GM18517 (cell line): Measurements from ENCODE around the gene APBB2.

Experiments used
- ATAC-seq: cut with Tn5 transposase; IDR thresholded peaks from one replicate; pipeline ENCODE4 v1.9.1; 2021; ENCODE audit warnings: mild to moderate bottlenecking, moderate library complexity; ENCODE audit not compliant: unreplicated experiment

The APBB2 gene

GRCh38 chr4:41214136-41214824 is at the start of gene APBB2:
Gene APBB2 (minus strand): TSS chr4:41214542. CDS start chr4:41033254, 181,288 bp downstream.
- peak; percentile 48 for ATAC-seq

- ATAC-seq: no peak
These were observed 47.9 kb upstream of the APBB2 start for GRCh38 chr4:41262198-41262597.

- no peak for ATAC-seq
These were observed 45.9 kb upstream of the APBB2 start for GRCh38 chr4:41260116-41260733.

- no peak for ATAC-seq
These were observed 44.4 kb upstream of the APBB2 start for GRCh38 chr4:41258783-41259182.

- ATAC-seq: no peak
These were observed 43.6 kb upstream of the APBB2 start for GRCh38 chr4:41257906-41258305.

GRCh38 chr4:41257257-41257901 is 43.0 kb upstream of the APBB2 start:
- peak; percentile 60 for ATAC-seq

- peak; percentile 57 for ATAC-seq
These were observed 42.5 kb upstream of the APBB2 start, which contains the start of gene UCHL1 for GRCh38 chr4:41256740-41257256. Gene UCHL1 (plus strand): TSS chr4:41256928. CDS start chr4:41256977, 49 bp downstream.

- ATAC-seq: no peak
These were observed 41.9 kb upstream of the APBB2 start for GRCh38 chr4:41256131-41256739.

GRCh38 chr4:41245983-41246382 is 31.6 kb upstream of the APBB2 start:
- ATAC-seq: no peak

GRCh38 chr4:41241919-41242318 is 27.6 kb upstream of the APBB2 start:
- ATAC-seq: no peak

- ATAC-seq: no peak
These were observed 22.2 kb upstream of the APBB2 start for GRCh38 chr4:41236508-41236907.

- ATAC-seq: no peak
These were observed 21.7 kb upstream of the APBB2 start for GRCh38 chr4:41236032-41236431.

GRCh38 chr4:41232856-41233255 is 18.5 kb upstream of the APBB2 start:
- ATAC-seq: no peak

- no peak for ATAC-seq
These were observed 18.1 kb upstream of the APBB2 start for GRCh38 chr4:41232406-41232805.

- ATAC-seq: no peak
These were observed 13.6 kb upstream of the APBB2 start for GRCh38 chr4:41227902-41228301.

GRCh38 chr4:41221850-41222645 is 7.7 kb upstream of the APBB2 start:
- no peak for ATAC-seq

GRCh38 chr4:41219421-41219950 is 5.1 kb upstream of the APBB2 start:
- no peak for ATAC-seq

- ATAC-seq: no peak
These were observed 4.4 kb upstream of the APBB2 start for GRCh38 chr4:41218703-41219102.

GRCh38 chr4:41217374-41217773 is 3.0 kb upstream of the APBB2 start:
- ATAC-seq: no peak

- ATAC-seq: no peak
These were observed 2.6 kb upstream of the APBB2 start for GRCh38 chr4:41217020-41217333.
